ENCODE measurements around the gene CDC45. TPM values are rescaled to one million over a fixed set of nuclear protein-coding genes. Genes with fewer than 3 reads are reported as not detected.

CDC45 gene
- total RNA-seq, 4 donors from 2014 or later: 0.34 TPM; not detected in 3

- TF ChIP-seq CTCF (IDR thresholded peaks at IDR 0.05; ENCODE audit: low read depth): no peak
These were observed 3.7 kb upstream of the CDC45 start for GRCh38 chr22:19476023-19476422.

DNA sequence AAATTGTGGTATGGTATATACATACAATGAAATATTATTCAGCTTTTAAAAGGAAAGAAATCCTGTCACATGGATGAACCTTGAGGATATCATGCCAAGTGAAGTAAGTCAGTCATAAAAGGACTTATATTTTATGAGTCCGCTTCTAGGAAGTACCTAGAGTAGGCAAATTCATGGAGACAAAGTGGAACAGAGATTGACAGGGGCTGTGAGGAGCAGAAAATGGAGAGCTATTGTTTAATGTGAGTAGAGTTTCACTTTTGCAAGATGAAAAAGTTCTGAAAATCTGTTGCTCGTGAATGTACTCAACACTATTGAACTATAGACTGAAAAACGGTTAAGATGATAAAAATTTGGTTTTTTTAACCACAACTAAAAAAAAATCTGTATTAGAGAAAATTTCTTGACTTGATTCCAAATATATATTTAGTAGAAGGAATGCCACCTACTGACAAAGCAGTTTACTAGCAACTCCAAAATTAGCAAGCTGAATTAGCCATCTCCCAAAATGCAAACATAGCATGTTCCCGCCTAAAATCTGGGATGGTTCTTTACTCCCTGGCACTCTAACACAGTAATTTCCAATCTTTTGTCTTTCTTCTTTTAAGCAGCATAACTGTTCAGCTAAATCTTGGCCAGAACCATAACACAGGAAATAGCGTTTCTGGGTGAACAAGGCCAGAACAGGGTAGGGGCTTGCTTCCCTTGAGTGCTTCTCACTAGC lies 2.2 kb upstream of the CDC45 start:
- no peak for TF ChIP-seq CTCF (IDR thresholded peaks at IDR 0.05; ENCODE audit: low read depth)

GRCh38 chr22:19478045-19478900 lies 1.4 kb upstream of the CDC45 start:
- no peak for TF ChIP-seq CTCF (IDR thresholded peaks at IDR 0.05; ENCODE audit: low read depth)

DNA sequence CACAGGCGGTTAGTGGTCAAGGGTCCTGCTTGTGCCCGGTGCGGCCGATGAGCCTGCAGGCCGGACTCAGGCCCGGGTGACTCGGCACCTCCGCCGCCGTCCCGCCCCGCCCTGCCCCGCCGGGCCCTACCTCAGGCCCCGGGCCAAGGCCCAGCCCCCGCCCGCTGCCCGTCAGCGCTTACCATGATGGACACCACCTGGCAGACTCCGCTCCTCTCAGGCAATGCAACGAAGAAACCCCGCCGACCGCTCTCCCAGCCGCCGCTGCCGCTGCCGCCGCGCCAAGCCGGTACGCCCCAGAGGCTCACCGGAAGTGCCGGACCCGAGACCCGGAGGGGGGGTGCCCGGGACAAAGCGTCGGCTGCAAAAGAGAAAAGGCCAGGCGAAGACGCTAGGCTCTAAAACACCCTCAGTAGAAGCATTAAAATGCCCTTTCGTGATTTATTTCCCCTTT lies 792 bp upstream of the CDC45 start, which contains the start of gene UFD1:
Gene UFD1, minus strand, starts transcription at position 293 of the 454 bp plus-strand sequence. Its CDS starts 108 bp downstream, at position 185.
- no peak for TF ChIP-seq CTCF (IDR thresholded peaks at IDR 0.05; ENCODE audit: low read depth)

GRCh38 chr22:19480173-19480568 lies 451 bp downstream of the CDC45 start:
- TF ChIP-seq CTCF (IDR thresholded peaks at IDR 0.05; ENCODE audit: low read depth): no peak

- TF ChIP-seq CTCF (IDR thresholded peaks at IDR 0.05; ENCODE audit: low read depth): no peak
These were observed 1.1 kb downstream of the CDC45 start for GRCh38 chr22:19480789-19481188.

GRCh38 chr22:19482297-19482696 lies 2.6 kb downstream of the CDC45 start:
- no peak for TF ChIP-seq CTCF (IDR thresholded peaks at IDR 0.05; ENCODE audit: low read depth)
